Neural cell (in vitro differentiated cells): ENCODE results near the gene OR6A2. TPM values are rescaled to one million over a fixed set of nuclear protein-coding genes. Genes with fewer than 3 reads are reported as not detected.

Experiments used
- H2AFZ ChIP-seq: fragments of 200-600, 300-800 bp; sonication (generic), shearing (Covaris generic); 2 replicates; pipeline ENCODE4 v1.6.0; 2014; ENCODE audit warnings: low read depth, mild to moderate bottlenecking, antibody characterized with exemption, low read length, moderate library complexity
- H3F3A ChIP-seq: fragments of 200-600 bp; shearing (Covaris generic); 2 replicates; pipeline ENCODE4 v1.6.1; 2016; ENCODE audit warnings: mild to moderate bottlenecking, moderate library complexity, mixed read lengths, antibody characterized with exemption, low read length; ENCODE audit not compliant: insufficient read depth, poor library complexity, severe bottlenecking
- H3K27ac ChIP-seq: fragments of 200-600, 300-800 bp; sonication (generic), shearing (Covaris generic); 2 replicates; pipeline ENCODE4 v1.5.1; 2014; ENCODE audit warnings: mild to moderate bottlenecking, low read length, moderate library complexity
- H3K27me3 ChIP-seq: fragments of 300-800, 200-600 bp; sonication (generic), shearing (Covaris generic); 2 replicates; pipeline ENCODE4 v1.6.0; 2014; ENCODE audit warnings: mild to moderate bottlenecking, low read depth, low read length, moderate library complexity; ENCODE audit not compliant: insufficient read depth
- H3K36me3 ChIP-seq: fragments of 300-800, 200-600 bp; sonication (generic), shearing (Covaris generic); 2 replicates; pipeline ENCODE4 v1.5.1; 2014; ENCODE audit warnings: mild to moderate bottlenecking, antibody characterized with exemption, low read length, moderate library complexity; ENCODE audit not compliant: insufficient read depth
- H3K4me2 ChIP-seq: fragments of 300-800, 200-600 bp; sonication (generic), shearing (Covaris generic); 2 replicates; pipeline ENCODE4 v1.6.0; 2014; ENCODE audit warnings: mild to moderate bottlenecking, low read length
- H3K4me3 ChIP-seq: fragments of 300-800, 200-600 bp; sonication (generic), shearing (Covaris generic); 2 replicates; pipeline ENCODE4 v1.5.1; 2014; ENCODE audit warnings: mild to moderate bottlenecking, low read length, moderate library complexity
- H3K79me2 ChIP-seq: fragments of 200-600 bp; shearing (Covaris generic); replicated peaks from 2 replicates; pipeline ENCODE4 v1.6.0; 2014; ENCODE audit warnings: mild to moderate bottlenecking, low read length, moderate library complexity; ENCODE audit not compliant: insufficient read depth
- H3K9ac ChIP-seq: fragments of 300-800, 200-600 bp; sonication (generic), shearing (Covaris generic); 2 replicates; pipeline ENCODE4 v1.6.1; 2016; ENCODE audit warnings: mild to moderate bottlenecking, low read length, mixed read lengths
- H3K9me2 ChIP-seq: fragments of 200-600 bp; shearing (Covaris generic); 2 replicates; pipeline ENCODE4 v1.6.1; 2016; ENCODE audit warnings: mild to moderate bottlenecking, low read length, mixed read lengths; ENCODE audit not compliant: insufficient read depth
- H3K9me3 ChIP-seq: fragments of 200-600, 300-800 bp; sonication (generic), shearing (Covaris generic); 2 replicates; pipeline ENCODE4 v1.6.1; 2016; ENCODE audit warnings: mild to moderate bottlenecking, mixed run types, low read length, moderate library complexity, mixed read lengths
- H4K20me1 ChIP-seq: fragments of 200-600 bp; shearing (Covaris generic); 2 replicates; pipeline ENCODE4 v1.6.1; 2016; ENCODE audit warnings: mild to moderate bottlenecking, mixed run types; ENCODE audit not compliant: insufficient read depth
- CTCF ChIP-seq: fragments of 450-650 bp; IDR thresholded peaks from 2 replicates; pipeline ENCODE4 v1.5.1; 2014; ENCODE audit warnings: antibody characterized with exemption, mild to moderate bottlenecking, moderate library complexity; ENCODE audit not compliant: poor library complexity, severe bottlenecking
- EP300 ChIP-seq: fragments of 450-650 bp; conservative IDR thresholded peaks from 2 replicates; pipeline ENCODE4 v1.6.1; 2014; ENCODE audit warnings: antibody characterized with exemption, mild to moderate bottlenecking, moderate library complexity; ENCODE audit not compliant: poor library complexity, severe bottlenecking
- EZH2 ChIP-seq: fragments of 200-600, 300-800 bp; shearing (Covaris generic), sonication (generic); IDR thresholded peaks from 2 replicates; pipeline ENCODE4 v1.6.1; 2014; ENCODE audit warnings: antibody characterized with exemption, low read length, borderline replicate concordance, mild to moderate bottlenecking; ENCODE audit not compliant: insufficient read depth, poor library complexity, severe bottlenecking
- MXI1 ChIP-seq: fragments of 450-650 bp; conservative IDR thresholded peaks from 2 replicates; pipeline ENCODE4 v1.6.1; 2014; ENCODE audit warnings: antibody characterized with exemption, mild to moderate bottlenecking; ENCODE audit not compliant: poor library complexity, severe bottlenecking
- POLR2AphosphoS5 ChIP-seq: IDR thresholded peaks from 2 replicates; pipeline ENCODE4 v1.6.1; 2012
- RAD21 ChIP-seq: fragments of 450-650 bp; conservative IDR thresholded peaks from 2 replicates; pipeline ENCODE4 v1.6.1; 2014; ENCODE audit warnings: antibody characterized with exemption, mild to moderate bottlenecking, moderate library complexity
- REST ChIP-seq: IDR thresholded peaks from 2 replicates; pipeline ENCODE4 v1.6.1; 2012; ENCODE audit warnings: borderline replicate concordance
- SMC3 ChIP-seq: fragments of 450-650 bp; conservative IDR thresholded peaks from 2 replicates; pipeline ENCODE4 v1.6.1; 2014; ENCODE audit warnings: antibody characterized with exemption, mild to moderate bottlenecking, moderate library complexity; ENCODE audit not compliant: poor library complexity
- TAF1 ChIP-seq: IDR thresholded peaks from 2 replicates; pipeline ENCODE4 v1.6.1; 2012; ENCODE audit warnings: low read depth
- polyA plus RNA-seq: library from polyadenylated mRNA; depleted of rRNA; stranded (reverse); fragments of >200 nt; gene quantifications from 2 replicates; pipeline ENCODE4 v1.2.3, GENCODE V29; 2014

The OR6A2 gene
- polyA plus RNA-seq, 1 donor from 2014 or later = 0.05 TPM

GRCh38 chr11:6790546-6790945 lies 8.9 kb downstream of the OR6A2 start:
- Histone ChIP-seq H4K20me1 (no peaks in the 10 kb centered on the region), H3K4me3 (no peak overlapping the region), H3K27me3 (no peaks in the 10 kb centered on the region), H3K9ac (no peak overlapping the region), H3K36me3 (no peaks in the 10 kb centered on the region), H3K79me2 (no peaks in the 10 kb centered on the region), H3K27ac (no peak overlapping the region), H3K9me2 (no peaks in the 10 kb centered on the region), H2AFZ (no peak overlapping the region), H3K4me2 (no peak overlapping the region), H3K9me3 (no peaks in the 10 kb centered on the region), H3F3A (no peaks in the 10 kb centered on the region)
- TF ChIP-seq TAF1 (no peak), MXI1 (no peak), CTCF (no peak), EZH2 (no peak), SMC3 (no peak), EP300 (no peak), POLR2AphosphoS5 (no peak), REST (no peak), RAD21 (no peak)

- no peaks in the 10 kb centered on the region for H3F3A ChIP-seq
- no peak within 1 kb of the TSS for H3K27ac ChIP-seq
- no peaks in the 10 kb centered on the region for H4K20me1 ChIP-seq
- no peaks in the 10 kb centered on the region for H3K9me3 ChIP-seq
- H3K9ac ChIP-seq = no peak within 1 kb of the TSS
- no peak for TF ChIP-seq MXI1
- TF ChIP-seq SMC3 = no peak
- no peak for TF ChIP-seq POLR2AphosphoS5
- H3K9me2 ChIP-seq = no peaks in the 10 kb centered on the region
- no peaks in the 10 kb centered on the region for H3K79me2 ChIP-seq
- no peaks in the 10 kb centered on the region for H3K36me3 ChIP-seq
- no peak within 1 kb of the TSS for H3K4me2 ChIP-seq
- H2AFZ ChIP-seq = no peak within 1 kb of the TSS
- H3K27me3 ChIP-seq = no peaks in the 10 kb centered on the region
- no peak within 1 kb of the TSS for H3K4me3 ChIP-seq
Measured at GRCh38 chr11:6782720-6783119, 16.8 kb downstream of the OR6A2 start, which contains the start of gene OR2AG1. OR2AG1 (plus strand) TSS chr11:6783020; CDS start chr11:6785038, 2,018 bp downstream.

- Histone ChIP-seq H3K36me3 (no peaks in the 10 kb centered on the region), H3K79me2 (no peaks in the 10 kb centered on the region), H2AFZ (no peak overlapping the region), H3K27ac (no peak overlapping the region), H3K4me3 (no peak overlapping the region), H4K20me1 (no peaks in the 10 kb centered on the region), H3K27me3 (no peaks in the 10 kb centered on the region), H3K9me2 (no peaks in the 10 kb centered on the region), H3K9me3 (no peaks in the 10 kb centered on the region), H3F3A (no peaks in the 10 kb centered on the region), H3K9ac (no peak overlapping the region), H3K4me2 (no peak overlapping the region)
- TF ChIP-seq EZH2 = no peak
- TF ChIP-seq RAD21 = no peak
- no peak for TF ChIP-seq TAF1
- TF ChIP-seq EP300 = no peak
- no peak for TF ChIP-seq MXI1
- no peak for TF ChIP-seq POLR2AphosphoS5
- TF ChIP-seq REST = no peak
- no peak for TF ChIP-seq SMC3
- TF ChIP-seq CTCF = no peak
Measured at GRCh38 chr11:6780829-6781228, 18.7 kb downstream of the OR6A2 start.
